GM19452 (cell line): ENCODE data around the gene PCARE.
A peak's percentile ranks its signal among the peaks of the same experiment; 100 is the strongest.

ENCODE experiments used
- ATAC-seq: cut with Tn5 transposase; IDR thresholded peaks from one replicate; pipeline ENCODE4 v1.9.1; 2021; ENCODE audit not compliant: unreplicated experiment

The PCARE gene

GRCh38 chr2:29040552-29040951 is 33.8 kb downstream of the PCARE start:
- no peak for ATAC-seq

DNA sequence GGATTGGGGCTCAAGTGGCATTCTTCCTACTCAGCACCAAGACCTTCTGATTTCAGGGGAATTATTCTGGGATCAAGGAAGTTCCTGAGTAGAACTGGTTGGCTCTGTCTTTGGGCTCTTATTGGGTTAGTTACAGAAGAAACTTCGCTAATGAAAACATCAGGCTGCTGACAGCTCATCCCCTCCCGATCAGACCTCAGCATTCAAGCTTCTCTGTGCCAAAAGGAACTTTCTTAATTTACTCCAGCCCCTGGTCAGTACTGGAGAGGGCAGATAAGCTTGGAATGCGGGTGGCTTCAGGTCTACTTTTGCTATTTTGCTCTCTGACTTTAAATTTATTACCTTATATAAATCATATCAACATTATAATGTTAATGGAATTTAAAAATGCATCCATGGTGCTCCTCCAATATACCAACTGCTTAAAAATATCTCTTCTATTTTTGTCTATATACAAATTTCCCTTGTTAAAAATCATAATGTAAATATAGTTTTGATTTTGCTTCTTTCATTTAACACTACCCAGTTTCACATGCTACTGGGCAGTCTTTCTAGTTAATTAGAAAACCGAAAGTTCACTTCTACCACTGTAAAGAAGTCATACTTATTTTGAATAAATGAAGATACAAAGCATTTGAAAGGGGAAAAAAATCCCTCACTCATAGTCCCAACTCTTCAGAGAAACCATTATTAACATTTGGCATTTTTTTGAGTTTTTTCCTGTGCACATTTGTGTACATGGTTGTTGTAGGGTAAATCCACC is 34.4 kb downstream of the PCARE start:
- ATAC-seq = no peak

DNA sequence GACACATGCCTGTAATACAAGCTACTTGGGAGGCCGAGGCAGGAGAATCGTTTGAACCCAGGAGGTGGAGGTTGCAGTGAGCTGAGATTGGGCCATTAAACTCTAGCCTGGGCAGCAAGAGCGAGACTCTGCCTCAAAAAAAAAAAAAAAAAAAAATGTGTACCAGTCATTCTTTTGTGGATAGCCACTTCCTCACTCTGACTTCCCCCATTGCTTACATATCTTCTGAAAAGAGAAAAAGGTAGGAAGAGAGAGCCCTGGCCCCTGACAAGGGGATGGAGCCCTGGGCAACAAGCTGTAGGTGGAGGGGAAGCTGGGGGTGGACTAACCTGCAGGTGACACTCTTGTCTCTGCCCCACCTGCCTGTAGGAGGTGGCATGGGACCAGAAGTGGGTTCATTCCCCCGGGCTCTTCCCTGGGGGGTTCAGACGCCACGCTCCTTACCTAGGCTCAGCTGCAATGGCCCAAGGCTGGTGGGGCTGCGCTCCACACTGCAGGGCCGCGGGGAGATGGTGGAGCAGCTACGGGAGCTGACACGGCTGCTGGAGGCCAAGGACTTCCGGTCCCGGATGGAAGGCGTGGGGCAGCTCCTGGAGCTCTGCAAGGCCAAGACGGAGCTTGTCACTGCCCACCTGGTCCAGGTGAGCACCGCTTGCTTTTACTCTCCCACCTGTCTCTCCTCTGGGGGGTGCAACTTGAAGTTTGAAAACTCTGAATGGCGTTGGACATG is 39.1 kb downstream of the PCARE start:
- no peak for ATAC-seq

DNA sequence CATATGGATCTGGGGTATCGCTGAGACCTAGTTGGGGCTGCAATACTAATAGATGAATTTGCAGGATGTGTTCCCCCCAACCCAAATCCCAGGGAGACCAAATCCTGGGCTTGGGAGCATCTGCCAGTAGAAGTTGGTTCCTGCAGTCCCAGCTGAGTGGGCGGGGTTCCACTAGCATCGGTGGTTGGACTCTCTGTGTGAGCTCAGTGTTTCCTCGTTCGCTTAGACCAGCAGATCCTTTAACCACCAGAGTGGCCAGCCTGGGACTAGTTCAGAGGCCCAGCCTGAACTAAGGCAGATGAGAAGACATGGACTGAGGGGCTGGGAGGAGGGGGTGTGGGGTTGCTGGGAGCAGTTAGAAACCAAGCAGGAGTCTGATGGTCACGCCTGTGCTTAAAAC is 40.7 kb downstream of the PCARE start:
- no peak for ATAC-seq

GRCh38 chr2:29033172-29033571 is 41.2 kb downstream of the PCARE start:
- no peak for ATAC-seq

DNA sequence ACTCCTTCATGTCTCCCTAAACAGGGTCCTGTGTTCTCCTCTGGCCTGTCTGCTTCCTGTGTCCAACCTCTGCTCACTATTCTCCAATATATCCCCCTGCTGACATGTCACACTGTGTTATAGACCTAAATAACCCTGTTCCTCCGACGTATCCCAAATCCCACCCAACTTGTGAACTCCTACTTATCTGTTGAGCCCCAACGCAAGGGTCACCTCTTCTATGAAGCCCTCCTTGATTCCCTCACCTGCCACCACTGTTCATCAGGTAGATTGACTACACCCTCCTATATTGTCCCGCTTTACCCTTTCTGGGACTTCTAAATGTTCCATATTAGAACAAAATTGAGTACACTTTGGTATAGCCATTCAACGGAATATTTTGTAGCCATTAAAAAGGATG is 42.1 kb downstream of the PCARE start:
- no peak for ATAC-seq

- no peak for ATAC-seq
These were observed 43.3 kb downstream of the PCARE start for GRCh38 chr2:29031046-29031445.

- ATAC-seq = no peak
These were observed 48.6 kb downstream of the PCARE start for GRCh38 chr2:29025711-29026110.

GRCh38 chr2:29024882-29025430 is 49.4 kb downstream of the PCARE start:
- no peak for ATAC-seq

GRCh38 chr2:29023188-29023587 is 51.1 kb downstream of the PCARE start:
- ATAC-seq = no peak

- no peak for ATAC-seq
These were observed 51.6 kb downstream of the PCARE start for GRCh38 chr2:29022679-29023078.

- ATAC-seq = no peak
These were observed 52.4 kb downstream of the PCARE start for GRCh38 chr2:29021886-29022285.

DNA sequence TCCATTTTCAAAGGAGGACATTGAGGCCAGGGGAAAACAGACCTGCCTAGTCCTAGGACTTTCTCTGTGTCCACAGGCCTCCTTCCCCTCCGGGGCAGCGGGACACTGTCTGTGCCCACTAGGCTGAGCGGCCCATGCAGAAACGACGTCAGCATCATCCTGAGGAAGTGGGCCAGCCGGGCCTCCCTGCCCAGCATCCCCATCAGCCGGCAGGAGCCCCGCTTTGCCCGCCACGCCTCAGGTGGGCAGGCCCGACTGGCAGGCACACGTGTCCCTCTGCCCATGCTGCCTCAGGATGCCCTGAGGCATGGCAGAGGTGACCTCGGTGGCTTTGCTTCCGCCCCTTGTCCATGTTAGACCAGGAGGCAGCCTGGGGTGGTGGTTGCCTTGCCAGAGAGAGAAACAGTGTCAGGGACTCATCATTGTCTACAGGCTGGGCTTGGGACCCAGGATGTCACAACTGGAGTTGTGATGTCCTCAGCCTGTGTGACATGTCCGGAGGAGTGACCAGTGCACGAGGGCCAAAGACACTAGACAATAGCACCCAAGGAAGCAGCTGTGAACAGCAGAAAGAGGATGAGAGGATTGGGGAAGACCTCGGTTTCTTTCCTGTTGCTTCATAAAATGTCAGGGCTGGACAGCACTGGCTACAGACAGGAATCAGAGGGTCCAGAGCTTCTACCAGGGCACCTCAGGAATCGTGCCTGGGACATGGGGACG is 56.4 kb downstream of the PCARE start:
- no peak for ATAC-seq

- ATAC-seq = no peak
These were observed 57.8 kb downstream of the PCARE start for GRCh38 chr2:29016504-29016903.

GRCh38 chr2:29015701-29016470 is 58.4 kb downstream of the PCARE start:
- no peak for ATAC-seq

DNA sequence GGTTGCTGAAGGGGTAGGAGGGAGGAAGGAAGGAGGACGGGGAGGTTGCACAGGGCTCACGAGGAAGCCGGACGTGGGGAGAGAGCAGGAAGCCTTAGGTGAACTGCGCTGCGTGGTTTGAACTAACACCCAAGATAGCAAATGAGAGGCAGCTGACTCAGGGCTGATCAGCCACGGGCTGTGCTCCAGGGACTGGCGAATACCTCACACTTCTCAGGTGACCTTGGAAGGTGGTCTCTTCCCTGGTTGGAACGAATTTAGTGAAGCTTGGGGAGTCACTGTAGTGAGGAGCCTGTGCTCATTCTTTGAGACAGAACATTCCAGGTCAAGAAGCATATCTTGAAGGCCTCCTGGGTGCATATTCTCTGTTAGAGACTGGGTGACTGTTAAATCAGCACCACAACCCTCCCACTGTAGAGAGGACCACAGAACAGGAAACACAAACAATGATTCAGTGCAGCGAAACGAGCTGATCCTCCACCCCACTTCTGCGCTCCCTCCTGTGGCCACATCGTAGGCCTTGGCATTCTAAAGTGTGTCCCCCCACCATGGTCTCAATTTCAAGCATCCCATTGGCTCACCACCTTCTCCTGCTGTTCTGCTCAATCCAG is 59.4 kb downstream of the PCARE start:
- ATAC-seq = no peak

- no peak for ATAC-seq
These were observed 60.0 kb downstream of the PCARE start for GRCh38 chr2:29014331-29014730.

GRCh38 chr2:29013057-29013780 is 61.1 kb downstream of the PCARE start:
- ATAC-seq = no peak

DNA sequence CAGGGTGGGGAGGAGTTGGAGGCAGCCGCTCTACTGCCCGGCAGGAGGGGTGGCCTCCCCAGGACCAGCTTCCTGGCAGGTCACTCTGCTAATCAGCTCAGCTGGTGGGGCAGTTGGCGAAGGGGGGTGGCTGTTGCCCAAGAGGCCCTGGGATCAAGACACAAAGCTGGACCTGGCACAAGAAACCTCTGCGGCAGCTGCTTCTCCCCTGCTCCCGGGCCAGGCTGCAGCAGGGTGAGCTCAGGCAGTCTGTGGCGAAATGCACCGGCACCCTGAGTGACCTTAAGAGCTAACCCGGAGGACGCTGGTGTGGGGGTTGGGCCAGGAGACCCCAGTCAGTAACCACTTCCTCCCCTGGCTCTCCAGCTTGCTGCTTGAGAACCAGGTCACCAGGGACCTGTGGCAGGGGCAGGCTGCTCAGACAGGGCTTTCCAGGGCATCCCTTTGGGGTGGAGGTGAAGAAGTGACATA is 62.1 kb downstream of the PCARE start:
- ATAC-seq = peak; percentile 47
